ENCODE results near the gene WASF2.

WASF2 gene

GRCh38 chr1:27380766-27381733, 108.9 kb downstream of the WASF2 start:
- Histone ChIP-seq H3K18ac (ENCODE audit: low read depth in 1 of 2, low read length in 2 of 2) (no peak overlapping the region), H3K36me3 (ENCODE audit: control insufficient read depth in 1 of 2, insufficient read depth in 2 of 2, low read depth in 1 of 2, low read length in 2 of 2) (no peaks in the 10 kb centered on the region)

DNA sequence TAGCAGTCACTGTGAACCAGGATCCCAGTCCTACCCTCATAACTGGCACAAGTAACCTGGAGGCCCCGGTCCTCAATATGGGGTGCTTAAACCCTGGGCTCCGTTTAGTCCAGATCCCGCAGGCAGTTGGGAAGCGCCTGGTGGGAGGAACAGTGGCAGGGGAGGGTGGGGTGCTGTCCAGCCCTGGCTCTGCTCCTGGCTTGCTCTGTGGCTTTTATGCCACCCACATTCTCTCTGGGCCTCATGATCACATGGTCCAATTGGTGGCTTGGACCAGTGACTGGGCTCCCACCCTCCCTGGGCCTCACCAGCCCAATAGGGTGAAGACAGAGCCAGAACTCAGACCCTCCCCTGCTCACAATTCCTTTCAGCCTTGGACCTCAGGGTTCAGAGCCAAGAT, 109.7 kb downstream of the WASF2 start:
- no peak overlapping the region for H2AK5ac ChIP-seq (ENCODE audit: low read length, severe bottlenecking)
- H3K27me3 ChIP-seq (ENCODE audit: control insufficient read depth in 1 of 2, insufficient read depth in 1 of 2, low read length in 2 of 2) = peaks cover 12 to 27% of the 10 kb centered on the region in 2 experiments
- no peak overlapping the region for H4K91ac ChIP-seq (ENCODE audit: low read length)
- H3K4me1 ChIP-seq (ENCODE audit: control insufficient read depth, insufficient read depth, low read depth, low read length) = peaks cover 5% of the 10 kb centered on the region
- no peak overlapping the region for H3K4me3 ChIP-seq (ENCODE audit: insufficient read depth in 1 of 2, low read depth in 1 of 2, low read length in 2 of 2)
- 90% methylated on average over 4 of the region's 4 CpGs for WGBS
- no peak overlapping the region for H3K4me2 ChIP-seq (ENCODE audit: low read length, poor library complexity, severe bottlenecking)
- H3K9me3 ChIP-seq (ENCODE audit: control insufficient read depth, low read length) = no peaks in the 10 kb centered on the region
- no peak overlapping the region for H3K14ac ChIP-seq (ENCODE audit: low read length in 2 of 2)
- H3K79me1 ChIP-seq (replicated peaks; ENCODE audit: low read length, poor library complexity, severe bottlenecking) = no peaks in the 10 kb centered on the region
- no peak overlapping the region for H3K4ac ChIP-seq (ENCODE audit: low read depth in 1 of 2, low read length in 2 of 2)
- H3K18ac ChIP-seq (ENCODE audit: low read depth in 1 of 2, low read length in 2 of 2) = no peak overlapping the region
- no peak overlapping the region for H2BK12ac ChIP-seq (ENCODE audit: low read length in 2 of 2)
- H2BK120ac ChIP-seq (ENCODE audit: low read depth, low read length) = no peak overlapping the region
- H2AFZ ChIP-seq (ENCODE audit: low read depth, low read length) = no peak overlapping the region
- no peak overlapping the region for H3K27ac ChIP-seq (ENCODE audit: low read length, poor library complexity, severe bottlenecking)
- no peak for DNase-seq
- H3K36me3 ChIP-seq (ENCODE audit: control insufficient read depth in 1 of 2, insufficient read depth in 2 of 2, low read depth in 1 of 2, low read length in 2 of 2) = no peaks in the 10 kb centered on the region
- no peak overlapping the region for H2BK5ac ChIP-seq (ENCODE audit: low read depth, low read length, poor library complexity, severe bottlenecking)
- no peak overlapping the region for H4K8ac ChIP-seq (ENCODE audit: low read length)
- H3K23ac ChIP-seq (ENCODE audit: low read length in 2 of 2) = no peak overlapping the region
- H2BK15ac ChIP-seq (ENCODE audit: low read depth, poor library complexity, severe bottlenecking) = no peak overlapping the region
- no peak overlapping the region for H3K9ac ChIP-seq (ENCODE audit: low read length)

More at GRCh38 chr1:27380766-27381733, 108.9 kb downstream of the WASF2 start:
- H2AK5ac ChIP-seq (ENCODE audit: low read length, severe bottlenecking) = no peak overlapping the region
- peaks cover 12 to 27% of the 10 kb centered on the region in 2 experiments for H3K27me3 ChIP-seq (ENCODE audit: control insufficient read depth in 1 of 2, insufficient read depth in 1 of 2, low read length in 2 of 2)
- peaks cover 5% of the 10 kb centered on the region for H3K4me1 ChIP-seq (ENCODE audit: control insufficient read depth, insufficient read depth, low read depth, low read length)
- H2BK12ac ChIP-seq (ENCODE audit: low read length in 2 of 2) = no peak overlapping the region
- no peak overlapping the region for H2BK5ac ChIP-seq (ENCODE audit: low read depth, low read length, poor library complexity, severe bottlenecking)
- no peak overlapping the region for H2AFZ ChIP-seq (ENCODE audit: low read depth, low read length)
- H3K4ac ChIP-seq (ENCODE audit: low read depth in 1 of 2, low read length in 2 of 2) = no peak overlapping the region
- H3K79me1 ChIP-seq (replicated peaks; ENCODE audit: low read length, poor library complexity, severe bottlenecking) = no peaks in the 10 kb centered on the region
- no peak overlapping the region for H3K23ac ChIP-seq (ENCODE audit: low read length in 2 of 2)
- H3K4me3 ChIP-seq (ENCODE audit: insufficient read depth in 1 of 2, low read depth in 1 of 2, low read length in 2 of 2) = no peak overlapping the region
- no peak overlapping the region for H2BK15ac ChIP-seq (ENCODE audit: low read depth, poor library complexity, severe bottlenecking)
- 87% methylated on average over 8 of the region's 12 CpGs for WGBS
- H3K27ac ChIP-seq (ENCODE audit: low read length, poor library complexity, severe bottlenecking) = no peak overlapping the region
- no peak for DNase-seq
- H4K8ac ChIP-seq (ENCODE audit: low read length) = no peak overlapping the region
- no peak overlapping the region for H2BK120ac ChIP-seq (ENCODE audit: low read depth, low read length)
- H3K14ac ChIP-seq (ENCODE audit: low read length in 2 of 2) = no peak overlapping the region
- H3K9me3 ChIP-seq (ENCODE audit: control insufficient read depth, low read length) = no peaks in the 10 kb centered on the region
- peak overlapping the region; percentile 11 for H4K91ac ChIP-seq (ENCODE audit: low read length)
- no peak overlapping the region for H3K4me2 ChIP-seq (ENCODE audit: low read length, poor library complexity, severe bottlenecking)
- no peak overlapping the region for H3K9ac ChIP-seq (ENCODE audit: low read length)

DNA sequence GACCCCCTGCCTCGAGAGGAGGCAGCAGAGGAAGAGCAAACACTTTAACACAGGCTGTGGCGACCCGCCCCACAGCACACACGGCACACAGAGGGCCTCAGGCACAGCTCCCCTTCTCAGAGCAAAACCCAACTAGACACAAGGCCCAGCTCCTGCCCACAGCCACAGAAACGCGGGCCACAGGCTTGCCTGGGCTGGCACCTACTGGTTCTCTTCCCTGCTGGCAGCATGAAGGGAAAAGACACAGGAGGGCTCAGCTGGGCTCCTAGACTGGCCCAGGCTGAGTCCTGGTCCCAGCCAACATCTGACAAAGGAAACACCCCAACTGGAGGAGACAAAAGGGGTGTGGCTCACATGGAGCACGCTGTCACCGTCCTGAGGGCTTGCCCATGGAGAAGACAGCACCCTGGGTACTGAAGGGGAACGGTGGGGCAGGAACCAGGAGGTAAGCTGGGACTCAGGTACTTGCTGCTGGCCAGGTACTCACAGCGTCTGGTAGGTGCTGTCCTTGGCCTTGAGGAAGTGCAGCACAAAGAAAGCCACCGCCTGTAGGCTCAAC, 110.3 kb downstream of the WASF2 start:
- H3K27me3 ChIP-seq (ENCODE audit: control insufficient read depth in 1 of 2, insufficient read depth in 1 of 2, low read length in 2 of 2) = peaks cover 12 to 27% of the 10 kb centered on the region in 2 experiments
- H3K4me1 ChIP-seq (ENCODE audit: control insufficient read depth, insufficient read depth, low read depth, low read length) = peaks cover 5% of the 10 kb centered on the region
- no peak overlapping the region for H2AK5ac ChIP-seq (ENCODE audit: low read length, severe bottlenecking)
- no peak overlapping the region for H2BK5ac ChIP-seq (ENCODE audit: low read depth, low read length, poor library complexity, severe bottlenecking)
- H4K91ac ChIP-seq (ENCODE audit: low read length) = no peak overlapping the region
- 77% methylated on average over 11 of the region's 11 CpGs for WGBS
- no peak overlapping the region for H3K4ac ChIP-seq (ENCODE audit: low read depth in 1 of 2, low read length in 2 of 2)
- DNase-seq = no peak
- H3K9ac ChIP-seq (ENCODE audit: low read length) = no peak overlapping the region
- H2BK120ac ChIP-seq (ENCODE audit: low read depth, low read length) = no peak overlapping the region
- no peaks in the 10 kb centered on the region for H3K9me3 ChIP-seq (ENCODE audit: control insufficient read depth, low read length)
- H3K14ac ChIP-seq (ENCODE audit: low read length in 2 of 2) = no peak overlapping the region
- no peaks in the 10 kb centered on the region for H3K79me1 ChIP-seq (replicated peaks; ENCODE audit: low read length, poor library complexity, severe bottlenecking)
- no peak overlapping the region for H3K23ac ChIP-seq (ENCODE audit: low read length in 2 of 2)
- no peak overlapping the region for H2AFZ ChIP-seq (ENCODE audit: low read depth, low read length)
- no peak overlapping the region for H3K18ac ChIP-seq (ENCODE audit: low read depth in 1 of 2, low read length in 2 of 2)
- H3K36me3 ChIP-seq (ENCODE audit: control insufficient read depth in 1 of 2, insufficient read depth in 2 of 2, low read depth in 1 of 2, low read length in 2 of 2) = no peaks in the 10 kb centered on the region
- no peak overlapping the region for H3K4me3 ChIP-seq (ENCODE audit: insufficient read depth in 1 of 2, low read depth in 1 of 2, low read length in 2 of 2)
- no peak overlapping the region for H2BK15ac ChIP-seq (ENCODE audit: low read depth, poor library complexity, severe bottlenecking)
- no peak overlapping the region for H3K27ac ChIP-seq (ENCODE audit: low read length, poor library complexity, severe bottlenecking)
- H3K4me2 ChIP-seq (ENCODE audit: low read length, poor library complexity, severe bottlenecking) = no peak overlapping the region
- H2BK12ac ChIP-seq (ENCODE audit: low read length in 2 of 2) = no peak overlapping the region
- peak overlapping the region; percentile 21 for H4K8ac ChIP-seq (ENCODE audit: low read length)

DNA sequence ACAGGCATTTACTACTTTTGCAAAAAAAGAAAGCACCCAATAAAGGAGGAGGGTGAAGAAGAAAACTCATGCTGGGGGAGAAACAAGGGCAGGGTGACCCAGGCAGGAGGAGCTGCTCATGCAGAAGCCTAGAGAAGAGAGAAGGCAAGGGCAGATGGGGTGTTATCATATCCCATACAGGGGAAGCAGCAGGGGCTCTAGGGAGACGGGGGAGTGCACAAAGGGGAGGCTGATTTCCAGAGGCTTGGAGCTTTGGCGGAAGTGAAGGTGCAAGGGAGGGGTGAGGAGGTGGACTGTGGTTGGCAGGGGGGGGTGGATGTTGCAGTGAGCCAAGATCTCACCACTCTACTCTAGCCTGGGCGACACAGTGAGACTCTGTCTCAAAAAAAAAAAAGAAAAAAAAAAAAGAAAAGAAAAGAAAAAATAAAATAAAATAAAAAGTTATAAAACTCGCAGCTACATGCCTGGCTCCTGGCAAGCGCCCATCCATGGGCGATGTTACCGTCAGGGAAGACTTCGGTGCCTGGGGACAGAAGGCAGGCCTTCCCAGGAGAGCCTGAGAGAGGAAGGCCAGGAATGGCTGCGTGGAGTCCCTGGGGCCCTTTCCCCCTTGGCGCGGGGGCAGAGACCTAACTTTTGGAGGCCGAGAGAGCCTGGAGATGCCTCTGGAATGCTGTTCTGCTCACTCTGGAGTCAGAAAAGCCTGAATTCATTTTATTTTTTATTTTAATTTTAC, 112.0 kb downstream of the WASF2 start:
- H3K36me3 ChIP-seq (ENCODE audit: control insufficient read depth in 1 of 2, insufficient read depth in 2 of 2, low read depth in 1 of 2, low read length in 2 of 2) = no peaks in the 10 kb centered on the region
- no peak overlapping the region for H2BK15ac ChIP-seq (ENCODE audit: low read depth, poor library complexity, severe bottlenecking)
- no peak overlapping the region for H2BK120ac ChIP-seq (ENCODE audit: low read depth, low read length)
- no peak overlapping the region for H2AK5ac ChIP-seq (ENCODE audit: low read length, severe bottlenecking)
- H3K9me3 ChIP-seq (ENCODE audit: control insufficient read depth, low read length) = no peaks in the 10 kb centered on the region
- no peak overlapping the region for H2AFZ ChIP-seq (ENCODE audit: low read depth, low read length)
- H3K14ac ChIP-seq (ENCODE audit: low read length in 2 of 2) = no peak overlapping the region
- no peak for DNase-seq
- no peak overlapping the region for H3K23ac ChIP-seq (ENCODE audit: low read length in 2 of 2)
- no peaks in the 10 kb centered on the region for H3K79me1 ChIP-seq (replicated peaks; ENCODE audit: low read length, poor library complexity, severe bottlenecking)
- H3K4me1 ChIP-seq (ENCODE audit: control insufficient read depth, insufficient read depth, low read depth, low read length) = peaks cover 2% of the 10 kb centered on the region
- H3K27me3 ChIP-seq (ENCODE audit: control insufficient read depth in 1 of 2, insufficient read depth in 1 of 2, low read length in 2 of 2) = peaks cover 12 to 40% of the 10 kb centered on the region in 2 experiments
- no peak overlapping the region for H3K9ac ChIP-seq (ENCODE audit: low read length)
- no peak overlapping the region for H2BK12ac ChIP-seq (ENCODE audit: low read length in 2 of 2)
- no peak overlapping the region for H3K27ac ChIP-seq (ENCODE audit: low read length, poor library complexity, severe bottlenecking)
- WGBS = 92% methylated on average over 10 of the region's 12 CpGs
- no peak overlapping the region for H3K18ac ChIP-seq (ENCODE audit: low read depth in 1 of 2, low read length in 2 of 2)
- no peak overlapping the region for H3K4me2 ChIP-seq (ENCODE audit: low read length, poor library complexity, severe bottlenecking)
- no peak overlapping the region for H3K4ac ChIP-seq (ENCODE audit: low read depth in 1 of 2, low read length in 2 of 2)
- no peak overlapping the region for H4K8ac ChIP-seq (ENCODE audit: low read length)
- H2BK5ac ChIP-seq (ENCODE audit: low read depth, low read length, poor library complexity, severe bottlenecking) = no peak overlapping the region
- H3K4me3 ChIP-seq (ENCODE audit: insufficient read depth in 1 of 2, low read depth in 1 of 2, low read length in 2 of 2) = no peak overlapping the region
- H4K91ac ChIP-seq (ENCODE audit: low read length) = no peak overlapping the region

Data from mesenchymal stem cell (in vitro differentiated cells and primary cell).